ENCODE measurements around the gene FMN1. TPM values are rescaled to one million over a fixed set of nuclear protein-coding genes. Genes with fewer than 3 reads are reported as not detected.

FMN1 gene
- total RNA-seq, 1 donor from 2014 or later: 2.2 TPM

- DNase-seq (ENCODE audit: low spot score): no peak
- intact Hi-C loops (cut with DNase I): no loop called here
Observed at GRCh38 chr15:33101036-33101435, 93.5 kb downstream of the FMN1 start.

GRCh38 chr15:33100314-33100713 is 94.2 kb downstream of the FMN1 start:
- intact Hi-C loops (cut with DNase I): no loop called here
- DNase-seq (ENCODE audit: low spot score): no peak

GRCh38 chr15:33099739-33100138 is 94.8 kb downstream of the FMN1 start:
- intact Hi-C loops (cut with DNase I): no loop called here
- no peak for DNase-seq (ENCODE audit: low spot score)

- intact Hi-C loops (cut with DNase I): no loop called here
- no peak for DNase-seq (ENCODE audit: low spot score)
Observed at GRCh38 chr15:33099213-33099612, 95.3 kb downstream of the FMN1 start.

- no peak for DNase-seq (ENCODE audit: low spot score)
- intact Hi-C loops (cut with DNase I): no loop called here
Observed at GRCh38 chr15:33098094-33099058, 96.1 kb downstream of the FMN1 start.

GRCh38 chr15:33096134-33096533 is 98.4 kb downstream of the FMN1 start:
- intact Hi-C loops (cut with DNase I): no loop called here
- DNase-seq (ENCODE audit: low spot score): no peak

- intact Hi-C loops (cut with DNase I): no loop called here
- no peak for DNase-seq (ENCODE audit: low spot score)
Observed at GRCh38 chr15:33095641-33096040, 98.9 kb downstream of the FMN1 start.

GRCh38 chr15:33094336-33094735 is 100.2 kb downstream of the FMN1 start:
- intact Hi-C loops (cut with DNase I): loop anchor here (5.0 kb wide), 1 partner anchor 38 kb away; no protein-coding TSS in a partner anchor

GRCh38 chr15:33093222-33093621 is 101.3 kb downstream of the FMN1 start:
- intact Hi-C loops (cut with DNase I): loop anchor here (5.0 kb wide), 1 partner anchor 39 kb away; no protein-coding TSS in a partner anchor
- no peak for DNase-seq (ENCODE audit: low spot score)

More at GRCh38 chr15:33094336-33094735, 100.2 kb downstream of the FMN1 start:
- no peak for DNase-seq (ENCODE audit: low spot score)

- DNase-seq (ENCODE audit: low spot score): no peak
- intact Hi-C loops (cut with DNase I): loop anchor here (5.0 kb wide), 1 partner anchor 40 kb away; no protein-coding TSS in a partner anchor
Observed at GRCh38 chr15:33091983-33092693, 102.4 kb downstream of the FMN1 start.

GRCh38 chr15:33089878-33090757 is 104.4 kb downstream of the FMN1 start:
- intact Hi-C loops (cut with DNase I): loop anchor here (5.0 kb wide), 2 partner anchors 42 to 612 kb away; no protein-coding TSS in a partner anchor
- DNase-seq (ENCODE audit: low spot score): no peak

GRCh38 chr15:33089165-33089877 is 105.2 kb downstream of the FMN1 start:
- intact Hi-C loops (cut with DNase I): loop anchor here (5.0 kb wide), 1 partner anchor 613 kb away; no protein-coding TSS in a partner anchor
- DNase-seq (ENCODE audit: low spot score): no peak

- no peak for DNase-seq (ENCODE audit: low spot score)
- intact Hi-C loops (cut with DNase I): loop anchor here (5.0 kb wide), 1 partner anchor 616 kb away; no protein-coding TSS in a partner anchor
Observed at GRCh38 chr15:33086500-33087121, 107.9 kb downstream of the FMN1 start.

- intact Hi-C loops (cut with DNase I): loop anchor here (5.0 kb wide), 1 partner anchor 618 kb away; no protein-coding TSS in a partner anchor
- DNase-seq (ENCODE audit: low spot score): no peak
Observed at GRCh38 chr15:33084661-33085060, 109.9 kb downstream of the FMN1 start.

- intact Hi-C loops (cut with DNase I): no loop called here
- no peak for DNase-seq (ENCODE audit: low spot score)
Observed at GRCh38 chr15:33083232-33084081, 111.1 kb downstream of the FMN1 start.

GRCh38 chr15:33080006-33080405 is 114.5 kb downstream of the FMN1 start:
- intact Hi-C loops (cut with DNase I): no loop called here
- no peak for DNase-seq (ENCODE audit: low spot score)

- no peak for DNase-seq (ENCODE audit: low spot score)
- intact Hi-C loops (cut with DNase I): no loop called here
Observed at GRCh38 chr15:33078607-33079006, 115.9 kb downstream of the FMN1 start.
